Loucy (cell line): ENCODE results near the gene CECR2.
A peak's percentile ranks its signal among the peaks of the same experiment; 100 is the strongest.

Source experiments
- H2AFZ ChIP-seq: fragments of 200-600 bp; sonication (generic); 2 replicates; pipeline ENCODE4 v1.6.0; 2016; ENCODE audit warnings: antibody characterized with exemption, mild to moderate bottlenecking, low read length, moderate library complexity
- H3F3A ChIP-seq: fragments of 200-600 bp; 2 replicates; pipeline ENCODE4 v1.6.0; 2016; ENCODE audit warnings: antibody characterized with exemption, low read depth, mild to moderate bottlenecking
- H3K27me3 ChIP-seq: fragments of 200-600 bp; sonication (generic); 2 replicates; pipeline ENCODE4 v1.6.1; 2014; ENCODE audit warnings: low read length, mild to moderate bottlenecking; ENCODE audit not compliant: insufficient read depth, poor library complexity, severe bottlenecking
- H3K36me3 ChIP-seq: fragments of 200-600 bp; sonication (generic); 2 replicates; pipeline ENCODE4 v1.6.1; 2016; ENCODE audit warnings: low read length; ENCODE audit not compliant: insufficient read depth
- H3K4me1 ChIP-seq: fragments of 200-600 bp; sonication (generic); 2 replicates; pipeline ENCODE4 v1.5.1; 2014; ENCODE audit warnings: low read length, mild to moderate bottlenecking; ENCODE audit not compliant: insufficient read depth, poor library complexity, severe bottlenecking
- H3K4me2 ChIP-seq: fragments of 200-600 bp; sonication (generic); 2 replicates; pipeline ENCODE4 v1.6.0; 2014; ENCODE audit warnings: antibody characterized with exemption, low read length, low read depth, mild to moderate bottlenecking; ENCODE audit not compliant: poor library complexity, severe bottlenecking
- H3K4me3 ChIP-seq: fragments of 200-600 bp; sonication (generic); 2 replicates; pipeline ENCODE4 v1.5.1; 2014; ENCODE audit warnings: low read length, mild to moderate bottlenecking, mixed read lengths; ENCODE audit not compliant: poor library complexity, severe bottlenecking
- H3K79me2 ChIP-seq: fragments of 200-600 bp; sonication (generic); 2 replicates; pipeline ENCODE4 v1.6.1; 2014; ENCODE audit warnings: low read length; ENCODE audit not compliant: insufficient read depth
- H3K9ac ChIP-seq: fragments of 200-600 bp; sonication (generic); 2 replicates; pipeline ENCODE4 v1.6.0; 2014; ENCODE audit warnings: mild to moderate bottlenecking, low read depth, low read length, moderate library complexity; ENCODE audit not compliant: poor library complexity, severe bottlenecking
- H3K9me2 ChIP-seq: fragments of 200-600 bp; sonication (generic); replicated peaks from 2 replicates; pipeline ENCODE4 v1.6.1; 2016; ENCODE audit warnings: low read depth, low read length, mixed read lengths
- H3K9me3 ChIP-seq: fragments of 200-600 bp; sonication (generic); 2 replicates; pipeline ENCODE4 v1.6.1; 2014; ENCODE audit warnings: mild to moderate bottlenecking, antibody characterized with exemption, low read length, low read depth; ENCODE audit not compliant: insufficient read depth
- H4K20me1 ChIP-seq: fragments of 200-600 bp; sonication (generic); 2 replicates; pipeline ENCODE4 v1.6.0; 2014; ENCODE audit warnings: antibody characterized with exemption, low read length, mild to moderate bottlenecking; ENCODE audit not compliant: insufficient read depth, poor library complexity, severe bottlenecking
- CTCF ChIP-seq: fragments of 200-600 bp; sonication (generic); conservative IDR thresholded peaks from 2 replicates; pipeline ENCODE4 v1.5.1; 2014; ENCODE audit warnings: mild to moderate bottlenecking, antibody characterized with exemption, low read length
- EZH2phosphoT487 ChIP-seq: fragments of 200-600 bp; IDR thresholded peaks from 2 replicates; pipeline ENCODE4 v1.6.1; 2018; ENCODE audit warnings: antibody characterized with exemption, mild to moderate bottlenecking, moderate library complexity, borderline replicate concordance

CECR2 gene

GRCh38 chr22:17418890-17419324 is 49.6 kb downstream of the CECR2 start:
- Histone ChIP-seq H3F3A (no peaks in the 10 kb centered on the region), H2AFZ (no peak overlapping the region), H3K9ac (no peak overlapping the region), H3K4me1 (peaks cover 6% of the 10 kb centered on the region), H3K36me3 (no peaks in the 10 kb centered on the region), H4K20me1 (no peaks in the 10 kb centered on the region), H3K4me3 (no peak overlapping the region), H3K27me3 (no peaks in the 10 kb centered on the region), H3K9me2 (no peaks in the 10 kb centered on the region), H3K9me3 (no peaks in the 10 kb centered on the region), H3K4me2 (no peak overlapping the region), H3K79me2 (no peaks in the 10 kb centered on the region)
- TF ChIP-seq CTCF, result no peak
- TF ChIP-seq EZH2phosphoT487, result no peak

- Histone ChIP-seq H3K9me3 (no peaks in the 10 kb centered on the region), H3K4me3 (no peak overlapping the region), H3K27me3 (no peaks in the 10 kb centered on the region), H2AFZ (0 out of 2 replicates have a peak overlapping the region, but pooled peaks have one; percentile 16), H3K36me3 (no peaks in the 10 kb centered on the region), H4K20me1 (no peaks in the 10 kb centered on the region), H3K79me2 (no peaks in the 10 kb centered on the region), H3K9me2 (no peaks in the 10 kb centered on the region), H3K4me1 (peaks cover 6% of the 10 kb centered on the region), H3F3A (no peaks in the 10 kb centered on the region), H3K4me2 (no peak overlapping the region), H3K9ac (no peak overlapping the region)
- no peak for TF ChIP-seq CTCF
- TF ChIP-seq EZH2phosphoT487, result no peak
Measured at GRCh38 chr22:17419348-17419747, 50.1 kb downstream of the CECR2 start.

GRCh38 chr22:17422736-17423343 is 53.6 kb downstream of the CECR2 start:
- no peaks in the 10 kb centered on the region for H4K20me1 ChIP-seq
- H3K36me3 ChIP-seq, result no peaks in the 10 kb centered on the region
- H3K9me3 ChIP-seq, result no peaks in the 10 kb centered on the region
- no peaks in the 10 kb centered on the region for H3K9me2 ChIP-seq
- H3K27me3 ChIP-seq, result no peaks in the 10 kb centered on the region
- H3K79me2 ChIP-seq, result no peaks in the 10 kb centered on the region
- H3K4me1 ChIP-seq, result peaks cover 6% of the 10 kb centered on the region
- H3K9ac ChIP-seq, result no peak overlapping the region
- no peak for TF ChIP-seq CTCF
- H3K4me3 ChIP-seq, result no peak overlapping the region
- no peaks in the 10 kb centered on the region for H3F3A ChIP-seq
- H3K4me2 ChIP-seq, result no peak overlapping the region
- peak overlapping the region; percentile 64 for H2AFZ ChIP-seq
